Measurements from ENCODE around the gene MYO1D.
"Not testable (repeated sequence)": the region's sequence is repeated elsewhere in the genome, so short reads cannot be mapped to it uniquely, and the experiment has no call there.

MYO1D gene

DNA sequence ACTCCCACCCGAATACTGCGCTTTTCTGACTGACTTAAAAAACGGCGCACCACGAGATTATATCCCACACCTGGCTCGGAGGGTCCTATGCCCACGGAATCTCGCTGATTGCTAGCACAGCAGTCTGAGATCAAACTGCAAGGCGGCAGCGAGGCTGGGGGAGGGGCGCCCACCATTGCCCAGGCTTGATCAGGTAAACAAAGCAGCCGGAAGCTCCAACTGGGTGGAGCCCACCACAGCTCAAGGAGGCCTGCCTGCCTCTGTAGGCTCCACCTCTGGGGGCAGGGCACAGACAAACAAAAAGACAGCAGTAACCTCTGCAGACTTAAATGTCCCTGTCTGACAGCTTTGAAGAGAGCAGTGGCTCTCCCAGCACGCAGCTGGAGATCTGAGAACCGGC lies 10.5 kb upstream of the MYO1D start:
- FAIRE-seq, result not testable (repeated sequence)

DNA sequence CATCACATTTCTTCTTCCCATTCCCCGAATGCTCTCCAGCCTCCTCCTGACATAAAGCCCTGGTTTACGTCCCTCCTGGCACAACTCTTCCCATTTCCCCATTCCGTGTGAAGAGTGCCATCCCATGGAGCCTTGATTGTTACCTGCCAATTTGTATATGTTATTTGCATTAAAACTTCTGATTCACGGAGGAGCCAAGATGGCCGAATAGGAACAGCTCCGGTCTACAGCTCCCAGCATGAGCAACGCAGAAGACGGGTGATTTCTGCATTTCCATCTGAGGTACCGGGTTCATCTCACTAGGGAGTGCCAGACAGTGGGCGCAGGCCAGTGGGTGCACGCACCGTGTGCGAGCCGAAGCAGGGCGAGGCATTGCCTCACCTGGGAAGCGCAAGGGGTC lies 10.0 kb upstream of the MYO1D start:
- FAIRE-seq, result not testable (repeated sequence)

- FAIRE-seq, result no peak
These were observed 5.8 kb upstream of the MYO1D start for GRCh38 chr17:32882734-32883133.

GRCh38 chr17:32882029-32882428 lies 5.1 kb upstream of the MYO1D start:
- no peak for FAIRE-seq

- FAIRE-seq, result no peak
These were observed 3.9 kb upstream of the MYO1D start for GRCh38 chr17:32880671-32881453.

DNA sequence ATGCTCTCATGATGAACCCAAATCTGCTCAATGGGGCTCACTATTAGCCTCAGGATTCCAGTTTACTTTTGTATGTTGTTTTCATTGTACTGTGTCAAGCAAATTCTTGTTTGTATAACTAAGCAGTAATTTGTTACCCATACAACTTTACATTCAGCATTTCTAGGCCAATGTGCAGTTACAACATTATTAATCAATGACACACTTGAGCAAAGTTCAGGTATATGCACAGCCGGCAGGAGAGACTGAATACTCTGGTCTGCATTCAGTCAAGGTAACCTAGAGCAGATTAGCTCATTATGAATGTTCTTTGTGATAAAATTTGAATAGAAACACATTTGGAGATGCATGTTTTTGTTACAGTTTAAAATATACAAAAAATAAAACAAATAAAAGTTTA lies 2.2 kb upstream of the MYO1D start:
- no peak for FAIRE-seq

- no peak for FAIRE-seq
These were observed 1.3 kb upstream of the MYO1D start for GRCh38 chr17:32878211-32878610.

- FAIRE-seq, result no peak
These were observed 340 bp upstream of the MYO1D start for GRCh38 chr17:32877164-32877764.

- FAIRE-seq, result no peak
These were observed 954 bp downstream of the MYO1D start for GRCh38 chr17:32875923-32876416.

- FAIRE-seq, result no peak
These were observed 1.6 kb downstream of the MYO1D start for GRCh38 chr17:32875230-32875917.

- FAIRE-seq, result no peak
These were observed 3.8 kb downstream of the MYO1D start for GRCh38 chr17:32873114-32873513.

DNA sequence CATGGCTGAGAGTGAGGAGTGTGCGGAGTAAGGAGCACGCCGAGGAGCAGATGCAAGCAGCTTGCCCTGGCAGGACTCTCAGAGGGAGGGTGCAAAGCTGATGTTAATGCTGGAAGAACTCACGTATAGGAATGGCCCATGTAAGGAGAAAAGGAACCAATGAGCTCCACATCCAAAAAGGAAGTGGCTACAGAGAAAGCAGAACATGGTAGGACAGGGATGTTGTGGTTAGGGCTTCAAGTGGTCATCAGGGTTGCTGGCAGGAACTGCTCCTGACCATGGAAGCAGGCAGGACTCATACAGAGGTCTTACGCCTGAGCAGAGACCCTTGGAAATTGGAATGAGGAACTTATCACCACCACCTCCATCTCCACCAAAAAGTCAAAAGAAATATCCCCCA lies 5.2 kb downstream of the MYO1D start:
- FAIRE-seq, result no peak

- no peak for FAIRE-seq
These were observed 6.0 kb downstream of the MYO1D start for GRCh38 chr17:32870969-32871368.

DNA sequence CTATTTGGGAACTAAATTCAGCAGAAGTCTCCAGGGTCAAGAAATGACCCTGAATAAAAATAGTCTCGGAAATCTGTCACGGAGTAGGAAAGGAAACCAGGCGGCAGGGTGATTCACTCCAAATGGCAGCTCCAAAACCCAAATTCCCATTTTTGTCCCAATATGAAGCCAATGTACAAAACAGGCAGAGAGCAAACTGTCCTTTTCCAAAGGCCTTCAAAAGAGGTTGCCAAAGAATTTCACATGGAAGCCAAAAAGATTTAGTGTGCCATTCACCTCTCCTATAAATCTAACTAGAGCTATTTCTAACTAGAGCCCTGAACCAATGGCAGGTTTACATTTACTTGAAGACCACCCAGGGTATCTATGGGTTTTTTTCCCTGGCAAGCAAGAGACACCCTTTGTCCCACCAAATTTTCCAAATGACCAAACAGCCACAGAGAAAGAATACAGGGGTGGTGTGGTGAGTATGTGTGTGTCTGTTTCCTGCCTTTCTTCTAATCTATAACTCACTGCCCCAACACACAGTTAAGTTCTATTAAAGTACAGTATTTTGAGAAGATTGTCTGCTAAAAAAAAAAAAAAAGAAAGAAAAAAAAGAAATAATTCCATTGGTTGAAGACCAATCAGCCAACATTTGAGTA lies 6.8 kb downstream of the MYO1D start:
- FAIRE-seq, result no peak

- FAIRE-seq, result no peak
These were observed 7.4 kb downstream of the MYO1D start for GRCh38 chr17:32869345-32870026.

GRCh38 chr17:32865141-32865540 lies 11.8 kb downstream of the MYO1D start:
- no peak for FAIRE-seq

DNA sequence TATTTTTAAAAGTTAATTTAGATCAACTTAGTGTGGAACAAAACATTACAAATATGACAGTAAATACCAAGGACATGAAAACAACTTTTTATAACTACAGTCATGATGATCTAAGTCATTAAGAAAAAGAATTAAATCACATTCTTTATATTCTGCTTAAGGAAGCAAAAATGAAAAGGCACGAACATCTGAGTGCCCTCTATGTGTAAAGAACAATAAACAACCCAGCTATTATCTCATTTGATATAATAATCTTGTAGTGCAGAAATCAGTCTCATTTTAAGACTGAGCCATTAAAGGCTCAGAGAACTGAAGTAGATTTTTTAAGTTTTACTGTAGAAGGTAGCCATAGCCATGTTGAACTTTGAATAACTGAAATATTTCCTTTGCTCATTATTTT lies 13.4 kb downstream of the MYO1D start:
- no peak for FAIRE-seq

GRCh38 chr17:32862940-32863339 lies 14.0 kb downstream of the MYO1D start:
- FAIRE-seq, result no peak

DNA sequence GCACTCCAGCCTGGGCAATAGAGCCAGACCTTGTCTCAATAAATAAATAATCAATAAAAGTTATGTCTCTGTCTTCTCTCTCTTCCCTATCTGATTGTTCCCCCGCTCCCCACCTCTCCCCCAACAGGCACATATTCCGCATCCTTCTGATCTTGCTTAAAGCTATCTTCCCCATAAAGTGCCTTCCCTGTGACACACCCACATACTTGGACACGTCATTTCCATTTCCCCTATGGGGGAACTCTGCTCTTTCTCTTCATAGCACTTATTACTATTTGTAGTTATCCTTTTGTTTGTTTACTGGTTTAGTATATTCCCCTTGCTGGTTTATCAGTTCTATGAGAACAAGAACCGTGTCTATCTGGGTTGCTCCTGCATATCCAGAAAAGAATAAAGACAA lies 14.9 kb downstream of the MYO1D start:
- no peak for FAIRE-seq

GRCh38 chr17:32859857-32860525 lies 16.9 kb downstream of the MYO1D start:
- FAIRE-seq, result no peak

- FAIRE-seq, result no peak
These were observed 21.3 kb downstream of the MYO1D start for GRCh38 chr17:32855620-32856019.

DNA sequence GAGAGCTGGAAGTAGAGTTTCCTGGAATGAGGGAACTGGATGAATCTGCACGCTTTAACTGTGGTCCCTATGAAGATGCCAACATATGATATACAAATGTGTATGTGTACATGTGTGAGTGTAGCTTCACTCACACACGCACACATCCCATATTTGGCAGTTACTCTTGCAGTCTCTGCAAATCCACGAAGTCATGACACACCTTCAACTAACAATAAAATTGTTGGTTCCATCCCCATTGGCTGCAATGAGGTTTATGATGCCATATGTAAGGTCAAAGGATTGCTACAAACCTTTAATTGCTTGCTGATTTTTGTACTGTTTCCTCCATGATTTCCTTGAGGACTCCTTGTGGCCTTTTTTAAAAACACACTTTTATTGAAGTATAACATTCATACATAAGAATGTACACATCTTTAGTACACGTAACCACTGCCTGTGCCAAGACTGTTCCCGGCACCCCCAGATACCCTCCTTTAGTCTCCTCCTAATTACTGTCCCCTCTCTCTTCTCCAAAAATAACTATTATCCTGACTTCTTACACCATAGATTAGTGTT lies 22.0 kb downstream of the MYO1D start:
- no peak for FAIRE-seq

Measured in G401.6 (cell line).